ENCODE data around the gene ARHGAP9.

ARHGAP9 gene

DNA sequence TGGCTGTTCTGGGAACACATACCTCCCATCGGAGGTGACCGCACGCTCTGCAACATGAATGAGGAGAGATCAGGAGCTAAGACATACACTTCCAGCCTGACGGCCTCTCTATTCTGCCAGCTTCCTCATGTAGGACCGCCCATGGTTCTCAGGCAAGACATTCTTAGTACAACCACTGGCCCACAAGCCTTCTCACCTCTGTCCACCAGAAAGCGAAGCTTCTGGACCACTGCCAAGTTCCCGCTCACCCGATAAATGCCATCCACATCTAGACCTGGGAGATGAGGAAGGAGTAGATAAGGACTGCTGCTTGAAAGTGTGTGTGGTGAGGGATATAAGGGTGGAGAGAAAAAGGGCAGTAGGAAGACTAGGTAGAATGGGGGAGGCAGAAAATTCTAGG lies 5.2 kb downstream of the ARHGAP9 start:
- TF ChIP-seq, protein P1, sequence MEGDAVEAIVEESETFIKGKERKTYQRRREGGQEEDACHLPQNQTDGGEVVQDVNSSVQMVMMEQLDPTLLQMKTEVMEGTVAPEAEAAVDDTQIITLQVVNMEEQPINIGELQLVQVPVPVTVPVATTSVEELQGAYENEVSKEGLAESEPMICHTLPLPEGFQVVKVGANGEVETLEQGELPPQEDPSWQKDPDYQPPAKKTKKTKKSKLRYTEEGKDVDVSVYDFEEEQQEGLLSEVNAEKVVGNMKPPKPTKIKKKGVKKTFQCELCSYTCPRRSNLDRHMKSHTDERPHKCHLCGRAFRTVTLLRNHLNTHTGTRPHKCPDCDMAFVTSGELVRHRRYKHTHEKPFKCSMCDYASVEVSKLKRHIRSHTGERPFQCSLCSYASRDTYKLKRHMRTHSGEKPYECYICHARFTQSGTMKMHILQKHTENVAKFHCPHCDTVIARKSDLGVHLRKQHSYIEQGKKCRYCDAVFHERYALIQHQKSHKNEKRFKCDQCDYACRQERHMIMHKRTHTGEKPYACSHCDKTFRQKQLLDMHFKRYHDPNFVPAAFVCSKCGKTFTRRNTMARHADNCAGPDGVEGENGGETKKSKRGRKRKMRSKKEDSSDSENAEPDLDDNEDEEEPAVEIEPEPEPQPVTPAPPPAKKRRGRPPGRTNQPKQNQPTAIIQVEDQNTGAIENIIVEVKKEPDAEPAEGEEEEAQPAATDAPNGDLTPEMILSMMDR (IDR thresholded peaks at IDR 0.05; ENCODE audit: control insufficient read depth, extremely low read depth, insufficient read depth) = no peak
- H3K4me3 ChIP-seq (ENCODE audit: low read depth, low read length) = no peak overlapping the region
- DNase-seq (ENCODE audit: low read depth) = no peak

DNA sequence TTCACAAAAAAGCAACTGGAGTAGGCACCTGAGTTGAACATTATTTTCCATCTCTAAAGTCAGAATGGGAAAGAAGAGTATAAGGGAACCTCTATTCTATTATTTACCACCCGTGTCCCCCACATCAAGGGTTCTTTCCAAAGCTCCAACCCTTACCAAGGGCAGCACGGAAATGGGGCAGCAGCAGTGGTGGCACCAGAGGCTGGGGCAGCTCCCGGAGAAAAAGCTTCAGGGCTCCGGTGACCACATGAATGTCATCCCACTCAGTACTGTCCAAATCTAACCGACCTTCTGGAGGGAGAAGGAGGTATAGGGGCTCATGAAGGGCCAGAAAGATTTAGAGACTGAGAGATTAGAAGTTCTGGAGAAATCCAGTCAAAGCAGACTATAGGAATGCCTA lies 5.8 kb downstream of the ARHGAP9 start:
- TF ChIP-seq, protein P1 (IDR thresholded peaks at IDR 0.05; ENCODE audit: control insufficient read depth, extremely low read depth, insufficient read depth) = no peak
- H3K4me3 ChIP-seq (ENCODE audit: low read depth, low read length) = no peak overlapping the region
- no peak for DNase-seq (ENCODE audit: low read depth)

DNA sequence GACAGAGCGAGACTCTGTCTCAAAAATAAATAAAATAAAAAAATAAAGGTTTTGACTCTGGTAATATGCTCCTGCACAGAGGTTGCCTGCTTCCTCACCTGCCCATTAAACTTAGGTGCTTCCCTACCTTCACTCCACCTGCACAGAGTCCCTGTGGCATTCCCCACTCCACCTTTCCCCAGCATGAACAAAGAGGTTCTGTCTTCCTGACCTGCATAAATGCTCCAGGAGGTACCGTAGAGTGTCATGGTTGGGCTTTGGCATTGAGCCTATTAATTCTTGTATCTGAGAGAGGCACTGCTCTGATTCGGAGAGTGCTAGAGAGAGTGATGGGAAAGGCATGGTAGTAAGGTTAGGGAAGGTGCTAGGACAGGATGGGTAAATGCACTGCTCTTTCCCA lies 6.3 kb downstream of the ARHGAP9 start:
- no peak overlapping the region for H3K4me3 ChIP-seq (ENCODE audit: low read depth, low read length)
- TF ChIP-seq, protein P1 (IDR thresholded peaks at IDR 0.05; ENCODE audit: control insufficient read depth, extremely low read depth, insufficient read depth) = no peak
- DNase-seq (ENCODE audit: low read depth) = no peak

DNA sequence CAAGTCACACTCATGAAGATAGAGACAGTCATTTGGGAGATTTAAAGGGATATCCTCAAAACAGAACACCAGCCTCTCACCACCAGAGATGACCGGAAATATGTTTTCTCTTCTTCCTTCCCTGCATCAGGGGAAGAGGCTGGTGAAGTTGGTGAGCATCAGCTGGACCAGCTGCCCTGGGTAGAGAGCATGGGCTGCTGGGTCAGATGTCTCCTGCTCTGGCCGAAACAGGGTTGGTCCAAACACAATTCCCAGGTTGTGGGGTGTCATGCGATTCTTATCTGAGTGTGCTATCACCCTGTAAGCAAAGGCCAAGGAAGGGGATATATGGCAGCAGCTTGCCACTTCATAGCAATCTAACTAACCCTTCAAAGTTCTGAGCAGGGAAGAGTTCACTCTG lies 7.3 kb downstream of the ARHGAP9 start:
- DNase-seq (ENCODE audit: low read depth) = no peak
- no peak overlapping the region for H3K4me3 ChIP-seq (ENCODE audit: low read depth, low read length)
- TF ChIP-seq, protein P1 (IDR thresholded peaks at IDR 0.05; ENCODE audit: control insufficient read depth, extremely low read depth, insufficient read depth) = no peak

DNA sequence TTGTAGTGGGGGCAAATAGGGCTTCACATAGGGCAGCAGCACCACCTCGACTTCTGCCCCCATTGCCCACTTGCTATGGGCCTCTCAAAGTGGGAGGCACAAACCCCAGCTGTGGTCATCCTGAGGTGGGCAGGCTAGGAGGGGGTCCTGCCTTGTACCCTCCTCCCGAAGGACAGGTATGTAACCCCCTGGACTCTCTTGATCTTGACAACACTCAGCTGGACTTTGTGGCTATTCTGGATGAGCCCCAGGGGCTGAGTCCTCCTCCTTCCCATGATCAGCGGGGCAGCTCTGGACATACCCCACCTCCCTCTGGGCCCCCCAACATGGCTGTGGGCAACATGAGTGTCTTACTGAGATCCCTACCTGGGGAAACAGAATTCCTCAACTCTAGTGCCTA lies 8.0 kb downstream of the ARHGAP9 start:
- TF ChIP-seq, protein P1 (IDR thresholded peaks at IDR 0.05; ENCODE audit: control insufficient read depth, extremely low read depth, insufficient read depth) = no peak
- no peak overlapping the region for H3K4me3 ChIP-seq (ENCODE audit: low read depth, low read length)
- no peak for DNase-seq (ENCODE audit: low read depth)

DNA sequence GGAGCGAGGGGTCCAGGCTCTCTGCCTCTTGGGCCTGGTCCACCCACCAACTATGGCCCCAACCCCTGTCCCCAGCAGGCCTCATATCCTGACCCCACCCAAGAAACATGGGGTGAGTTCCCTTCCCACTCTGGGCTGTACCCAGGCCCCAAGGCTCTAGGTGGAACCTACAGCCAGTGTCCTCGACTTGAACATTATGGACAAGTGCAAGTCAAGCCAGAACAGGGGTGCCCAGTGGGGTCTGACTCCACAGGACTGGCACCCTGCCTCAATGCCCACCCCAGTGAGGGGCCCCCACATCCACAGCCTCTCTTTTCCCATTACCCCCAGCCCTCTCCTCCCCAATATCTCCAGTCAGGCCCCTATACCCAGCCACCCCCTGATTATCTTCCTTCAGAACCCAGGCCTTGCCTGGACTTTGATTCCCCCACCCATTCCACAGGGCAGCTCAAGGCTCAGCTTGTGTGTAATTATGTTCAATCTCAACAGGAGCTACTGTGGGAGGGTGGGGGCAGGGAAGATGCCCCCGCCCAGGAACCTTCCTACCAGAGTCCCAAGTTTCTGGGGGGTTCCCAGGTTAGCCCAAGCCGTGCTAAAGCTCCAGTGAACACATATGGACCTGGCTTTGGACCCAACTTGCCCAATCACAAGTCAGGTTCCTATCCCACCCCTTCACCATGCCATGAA lies 8.6 kb downstream of the ARHGAP9 start:
- no peak for DNase-seq (ENCODE audit: low read depth)
- no peak overlapping the region for H3K4me3 ChIP-seq (ENCODE audit: low read depth, low read length)
- TF ChIP-seq, protein P1 (IDR thresholded peaks at IDR 0.05; ENCODE audit: control insufficient read depth, extremely low read depth, insufficient read depth) = no peak
